ENCODE results near the gene TRPV6.

DNA sequence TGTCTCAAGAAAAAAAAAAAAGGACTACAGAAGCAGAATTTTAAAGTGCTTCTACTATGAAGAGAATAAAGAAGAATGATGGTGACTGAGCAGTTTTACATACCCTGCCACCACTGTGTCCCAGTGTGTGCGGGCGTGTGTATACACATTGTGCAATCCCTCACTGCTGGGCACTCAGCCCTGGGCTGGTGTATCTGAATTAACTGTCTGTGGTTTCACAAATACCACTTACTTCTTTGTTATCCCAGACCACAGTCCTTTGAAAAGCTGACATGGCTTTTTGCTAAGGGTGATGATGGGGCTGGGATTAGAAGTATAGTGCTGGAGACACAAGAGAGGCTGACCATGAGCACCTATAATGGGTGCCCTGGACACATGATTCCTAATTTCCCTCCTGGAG is 21.1 kb upstream of the TRPV6 start:
- TF ChIP-seq TAF1 (IDR thresholded peaks at IDR 0.05; ENCODE audit: borderline replicate concordance, insufficient read depth, low read length) (no peak), POLR2AphosphoS5 (IDR thresholded peaks at IDR 0.05; ENCODE audit: low read depth, low read length) (no peak), FOXP2 (optimal IDR thresholded peaks at IDR 0.05; ENCODE audit: borderline replicate concordance, extremely low read depth, extremely low read length, insufficient read depth) (no peak), SIN3A (IDR thresholded peaks at IDR 0.05; ENCODE audit: borderline replicate concordance, insufficient read depth, low read length) (no peak)
- TF ChIP-seq, protein P1, sequence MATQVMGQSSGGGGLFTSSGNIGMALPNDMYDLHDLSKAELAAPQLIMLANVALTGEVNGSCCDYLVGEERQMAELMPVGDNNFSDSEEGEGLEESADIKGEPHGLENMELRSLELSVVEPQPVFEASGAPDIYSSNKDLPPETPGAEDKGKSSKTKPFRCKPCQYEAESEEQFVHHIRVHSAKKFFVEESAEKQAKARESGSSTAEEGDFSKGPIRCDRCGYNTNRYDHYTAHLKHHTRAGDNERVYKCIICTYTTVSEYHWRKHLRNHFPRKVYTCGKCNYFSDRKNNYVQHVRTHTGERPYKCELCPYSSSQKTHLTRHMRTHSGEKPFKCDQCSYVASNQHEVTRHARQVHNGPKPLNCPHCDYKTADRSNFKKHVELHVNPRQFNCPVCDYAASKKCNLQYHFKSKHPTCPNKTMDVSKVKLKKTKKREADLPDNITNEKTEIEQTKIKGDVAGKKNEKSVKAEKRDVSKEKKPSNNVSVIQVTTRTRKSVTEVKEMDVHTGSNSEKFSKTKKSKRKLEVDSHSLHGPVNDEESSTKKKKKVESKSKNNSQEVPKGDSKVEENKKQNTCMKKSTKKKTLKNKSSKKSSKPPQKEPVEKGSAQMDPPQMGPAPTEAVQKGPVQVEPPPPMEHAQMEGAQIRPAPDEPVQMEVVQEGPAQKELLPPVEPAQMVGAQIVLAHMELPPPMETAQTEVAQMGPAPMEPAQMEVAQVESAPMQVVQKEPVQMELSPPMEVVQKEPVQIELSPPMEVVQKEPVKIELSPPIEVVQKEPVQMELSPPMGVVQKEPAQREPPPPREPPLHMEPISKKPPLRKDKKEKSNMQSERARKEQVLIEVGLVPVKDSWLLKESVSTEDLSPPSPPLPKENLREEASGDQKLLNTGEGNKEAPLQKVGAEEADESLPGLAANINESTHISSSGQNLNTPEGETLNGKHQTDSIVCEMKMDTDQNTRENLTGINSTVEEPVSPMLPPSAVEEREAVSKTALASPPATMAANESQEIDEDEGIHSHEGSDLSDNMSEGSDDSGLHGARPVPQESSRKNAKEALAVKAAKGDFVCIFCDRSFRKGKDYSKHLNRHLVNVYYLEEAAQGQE (IDR thresholded peaks at IDR 0.05; ENCODE audit: insufficient read depth in 1 of 2, low read depth in 2 of 2, low read length in 2 of 2): no peak

Measured in PFSK-1 (cell line).